VCaP (cell line): ENCODE results near the gene UBE2K.
A peak's percentile ranks its signal among the peaks of the same experiment; 100 is the strongest.

Source experiments
- H3K27ac ChIP-seq: fragments of 450-650 bp; 2 replicates; pipeline ENCODE4 v1.5.1; 2017
- TF ChIP-seq, protein P1 (sequence below): fragments of 450-650 bp; conservative IDR thresholded peaks from 2 replicates; pipeline ENCODE4 v1.5.1; 2017; ENCODE audit warnings: mild to moderate bottlenecking, moderate library complexity

The UBE2K gene

DNA sequence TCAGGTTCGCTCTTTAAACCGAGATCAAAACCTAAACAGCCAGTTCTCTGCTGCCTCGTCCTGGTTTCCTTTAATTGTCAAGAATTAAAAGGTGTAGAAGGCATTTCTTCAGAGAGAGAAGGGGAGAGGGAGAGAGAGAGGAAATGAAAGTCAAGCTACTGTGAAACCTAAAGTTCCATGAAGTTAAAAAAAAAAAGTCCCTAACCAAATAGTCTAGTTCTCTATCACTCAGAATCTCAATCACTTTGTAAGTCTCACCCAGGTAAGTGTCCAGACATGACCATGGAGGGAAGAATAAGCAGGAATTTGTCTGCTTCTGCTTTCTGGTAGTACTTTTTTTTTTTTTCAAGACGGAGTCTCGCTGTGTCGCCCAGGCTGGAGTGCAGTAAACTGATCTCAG is 40.5 kb upstream of the UBE2K start:
- H3K27ac ChIP-seq: no peak overlapping the region

DNA sequence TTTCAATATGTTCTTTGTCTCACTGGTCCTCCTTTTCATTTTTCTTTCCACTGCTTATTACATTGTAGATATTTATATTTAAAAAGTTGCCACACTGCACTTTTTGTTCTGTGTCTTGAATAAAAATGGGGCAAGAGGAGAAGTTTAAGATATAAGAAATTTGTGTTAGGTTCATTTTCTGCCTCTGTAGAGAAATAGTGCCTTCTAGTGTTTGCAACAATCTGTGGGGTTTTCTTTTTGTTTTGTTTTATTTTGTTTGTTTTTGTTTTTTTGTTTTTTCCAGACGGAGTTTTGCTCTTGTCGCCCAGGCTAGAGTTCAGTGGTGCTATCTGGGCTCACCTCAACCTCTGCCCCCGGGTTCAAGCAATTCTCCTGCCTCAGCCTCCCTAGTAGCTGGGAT is 39.2 kb upstream of the UBE2K start:
- H3K27ac ChIP-seq: no peak overlapping the region
- TF ChIP-seq, protein P1, sequence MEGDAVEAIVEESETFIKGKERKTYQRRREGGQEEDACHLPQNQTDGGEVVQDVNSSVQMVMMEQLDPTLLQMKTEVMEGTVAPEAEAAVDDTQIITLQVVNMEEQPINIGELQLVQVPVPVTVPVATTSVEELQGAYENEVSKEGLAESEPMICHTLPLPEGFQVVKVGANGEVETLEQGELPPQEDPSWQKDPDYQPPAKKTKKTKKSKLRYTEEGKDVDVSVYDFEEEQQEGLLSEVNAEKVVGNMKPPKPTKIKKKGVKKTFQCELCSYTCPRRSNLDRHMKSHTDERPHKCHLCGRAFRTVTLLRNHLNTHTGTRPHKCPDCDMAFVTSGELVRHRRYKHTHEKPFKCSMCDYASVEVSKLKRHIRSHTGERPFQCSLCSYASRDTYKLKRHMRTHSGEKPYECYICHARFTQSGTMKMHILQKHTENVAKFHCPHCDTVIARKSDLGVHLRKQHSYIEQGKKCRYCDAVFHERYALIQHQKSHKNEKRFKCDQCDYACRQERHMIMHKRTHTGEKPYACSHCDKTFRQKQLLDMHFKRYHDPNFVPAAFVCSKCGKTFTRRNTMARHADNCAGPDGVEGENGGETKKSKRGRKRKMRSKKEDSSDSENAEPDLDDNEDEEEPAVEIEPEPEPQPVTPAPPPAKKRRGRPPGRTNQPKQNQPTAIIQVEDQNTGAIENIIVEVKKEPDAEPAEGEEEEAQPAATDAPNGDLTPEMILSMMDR: peak; percentile 56

More for the DNA sequence above, 40.5 kb upstream of the UBE2K start:
- TF ChIP-seq, protein P1: no peak

DNA sequence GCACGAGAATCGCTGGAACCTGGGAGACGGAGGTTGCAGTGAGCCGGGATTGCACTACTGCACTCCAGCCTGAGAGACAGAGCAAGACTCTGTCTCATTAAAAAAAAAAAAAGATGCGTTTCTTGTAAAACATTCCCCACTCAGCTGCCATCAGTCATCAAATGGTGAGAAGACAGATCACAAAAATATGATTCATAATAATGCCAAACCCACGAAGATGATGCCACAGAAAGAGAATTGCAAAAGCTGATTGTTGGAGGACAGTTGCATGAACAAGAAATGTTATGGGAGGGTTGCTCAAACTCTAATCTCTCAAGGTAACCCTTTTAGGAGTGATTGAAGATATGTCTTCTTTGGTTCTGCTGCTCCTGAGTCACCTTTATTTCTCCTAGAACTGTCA is 37.9 kb upstream of the UBE2K start:
- H3K27ac ChIP-seq: no peak overlapping the region
- TF ChIP-seq, protein P1: no peak

DNA sequence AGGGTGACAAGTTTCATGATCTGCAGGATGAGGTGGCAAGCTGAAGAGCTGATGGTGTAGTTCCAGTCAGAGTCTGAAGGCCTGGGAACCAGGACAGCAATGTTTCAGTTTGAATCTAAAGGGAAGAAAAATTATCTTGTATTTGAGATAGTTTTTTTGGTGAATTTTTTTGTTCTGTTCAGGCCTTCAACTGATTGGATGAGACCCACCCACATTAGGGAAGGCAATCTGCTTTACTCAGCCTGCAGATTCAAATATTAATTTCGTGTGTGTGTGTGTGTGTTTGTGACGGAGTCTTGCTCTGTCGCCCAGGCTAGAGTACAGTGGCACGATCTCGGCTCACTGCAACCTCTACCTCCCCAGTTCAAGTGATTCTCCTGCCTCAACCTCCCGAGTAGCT is 37.2 kb upstream of the UBE2K start:
- TF ChIP-seq, protein P1: no peak

DNA sequence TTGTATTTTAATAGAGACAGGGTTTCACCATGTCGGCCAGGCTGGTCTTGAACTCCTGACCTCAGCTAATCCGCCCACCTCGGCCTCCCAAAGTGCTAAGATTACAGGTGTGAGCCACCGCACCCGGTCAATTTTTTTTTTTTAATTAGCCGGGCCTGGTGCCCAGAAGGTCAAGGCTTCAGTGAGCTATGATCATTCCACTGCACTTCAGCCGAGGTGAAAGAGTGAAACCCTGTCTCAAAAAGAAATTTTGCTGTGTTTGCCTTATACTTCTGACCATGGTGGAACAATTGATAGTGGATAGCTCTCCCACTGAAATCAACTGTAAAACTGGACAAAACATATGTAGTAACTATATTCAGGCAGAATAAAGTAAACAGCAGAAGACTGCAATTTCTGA is 35.3 kb upstream of the UBE2K start:
- H3K27ac ChIP-seq: no peak overlapping the region
- TF ChIP-seq, protein P1: no peak

More for the DNA sequence above, 37.2 kb upstream of the UBE2K start:
- H3K27ac ChIP-seq: no peak overlapping the region

DNA sequence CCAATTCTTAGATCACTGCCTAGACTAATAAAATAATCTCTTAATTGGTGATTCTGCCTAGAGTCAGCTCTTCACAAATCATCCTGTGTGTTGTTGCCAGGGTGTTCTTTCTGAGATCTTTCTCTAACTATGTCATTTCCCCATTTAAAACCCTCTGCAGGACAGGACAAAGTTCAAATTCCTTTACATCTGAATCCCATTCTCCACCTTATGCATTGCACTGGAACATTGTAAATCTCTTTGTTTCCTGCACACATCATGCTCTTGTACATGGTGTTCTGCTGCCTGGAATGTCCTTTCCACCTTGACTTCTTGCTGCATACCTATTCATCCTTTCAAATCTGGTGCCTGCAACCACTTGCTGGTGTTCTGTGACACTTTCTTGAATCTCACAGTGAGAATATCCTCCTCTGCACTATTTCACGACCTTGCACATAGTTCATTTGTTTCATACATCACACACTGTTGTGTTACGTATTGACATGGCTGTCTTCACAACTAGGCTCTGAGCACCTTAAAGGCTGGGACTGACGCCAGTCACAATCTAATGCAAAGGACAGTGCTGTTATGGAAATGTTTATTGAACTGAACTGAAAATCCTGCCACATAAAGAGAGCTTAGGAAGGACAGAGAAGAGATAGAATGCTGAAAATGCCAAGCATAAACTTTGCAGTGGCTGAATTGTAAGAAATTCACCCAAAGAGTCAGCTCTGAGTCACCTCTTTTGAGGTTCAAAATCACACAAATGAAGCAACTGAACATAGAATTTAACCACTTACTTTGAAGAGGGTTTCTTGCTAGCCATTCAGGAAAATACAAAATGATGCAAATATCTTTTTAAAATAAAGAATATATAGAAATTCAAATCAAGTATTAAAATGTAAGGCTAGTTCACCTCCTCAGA is 32.9 kb upstream of the UBE2K start:
- TF ChIP-seq, protein P1: no peak
- no peak overlapping the region for H3K27ac ChIP-seq

DNA sequence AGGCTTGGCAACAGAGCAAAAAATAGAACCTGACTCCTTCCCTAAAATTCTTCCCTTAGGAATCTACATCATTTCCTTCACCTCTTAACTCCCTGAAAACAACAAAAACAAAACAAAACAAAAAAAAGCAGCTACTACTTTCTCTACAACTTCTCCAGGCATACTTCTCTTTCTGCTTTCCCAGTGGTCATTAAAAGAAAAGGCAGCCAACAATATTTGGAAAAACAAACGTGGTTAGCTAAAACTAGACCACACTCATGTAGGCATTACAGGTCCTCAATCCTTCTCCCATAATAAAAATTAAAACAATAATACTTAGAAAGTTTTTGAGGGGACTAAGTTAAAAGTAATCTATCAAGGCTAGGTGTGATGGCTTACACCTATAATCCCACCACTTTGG is 30.2 kb upstream of the UBE2K start:
- TF ChIP-seq, protein P1: no peak
- H3K27ac ChIP-seq: no peak overlapping the region
